ENCODE results near the gene LMOD1.

LMOD1 gene

DNA sequence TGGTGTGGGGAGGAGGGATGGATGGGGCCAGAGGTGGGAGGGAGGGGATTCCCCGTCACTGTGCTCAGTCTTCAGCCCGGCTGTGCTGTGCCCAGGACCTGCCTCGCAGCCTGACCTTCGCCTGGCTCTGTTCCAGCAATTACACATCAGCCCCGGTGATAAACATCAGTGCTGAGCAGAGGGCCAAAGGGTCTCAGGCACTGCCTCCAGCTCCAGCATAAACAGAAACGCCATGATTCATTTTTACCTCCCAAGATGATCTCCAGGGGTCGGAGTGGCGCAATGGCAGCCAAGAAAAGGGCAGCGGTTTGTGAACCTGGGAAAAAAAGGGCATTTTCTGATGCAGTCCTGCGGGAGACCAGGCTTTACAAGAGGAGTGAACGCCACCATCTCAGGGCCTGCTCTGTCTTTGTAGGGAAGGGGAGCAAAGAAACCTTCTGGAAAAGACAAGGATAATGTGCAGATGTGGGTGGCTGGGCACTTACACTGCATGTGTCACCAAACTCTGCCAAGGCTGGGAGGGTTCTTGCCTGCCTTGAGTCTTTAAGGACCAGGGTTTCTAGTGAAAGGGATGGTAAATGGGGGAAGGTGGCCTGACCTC lies 29.6 kb downstream of the LMOD1 start:
- Histone ChIP-seq H3K4me2 (ENCODE audit: insufficient read depth, low read length) (no peak overlapping the region), H3K4me1 (ENCODE audit: insufficient read depth, low read length) (no peaks in the 10 kb centered on the region), H3K27ac (ENCODE audit: low read length) (no peak overlapping the region), H3K79me2 (ENCODE audit: insufficient read depth, low read length) (no peaks in the 10 kb centered on the region), H3K9ac (ENCODE audit: low read depth, low read length) (no peak overlapping the region), H3K36me3 (ENCODE audit: insufficient read depth, low read length) (no peaks in the 10 kb centered on the region), H2AFZ (ENCODE audit: low read depth, low read length) (no peak overlapping the region), H3K27me3 (ENCODE audit: insufficient read depth, low read length, poor library complexity) (peaks cover 21% of the 10 kb centered on the region), H4K20me1 (ENCODE audit: insufficient read depth, low read length) (peaks cover 4% of the 10 kb centered on the region), H3K9me3 (ENCODE audit: insufficient read depth, low read length, severe bottlenecking) (no peaks in the 10 kb centered on the region), H3K4me3 (ENCODE audit: low read depth in 1 of 2, low read length in 2 of 2) (no peak overlapping the region)
- ATAC-seq (ENCODE audit: insufficient read depth, low read depth) (no peak), DNase-seq (no peak)
- TF ChIP-seq EZH2 (IDR thresholded peaks at IDR 0.05; ENCODE audit: borderline replicate concordance, low read depth, low read length, severe bottlenecking) = no peak
- TF ChIP-seq, protein P1, sequence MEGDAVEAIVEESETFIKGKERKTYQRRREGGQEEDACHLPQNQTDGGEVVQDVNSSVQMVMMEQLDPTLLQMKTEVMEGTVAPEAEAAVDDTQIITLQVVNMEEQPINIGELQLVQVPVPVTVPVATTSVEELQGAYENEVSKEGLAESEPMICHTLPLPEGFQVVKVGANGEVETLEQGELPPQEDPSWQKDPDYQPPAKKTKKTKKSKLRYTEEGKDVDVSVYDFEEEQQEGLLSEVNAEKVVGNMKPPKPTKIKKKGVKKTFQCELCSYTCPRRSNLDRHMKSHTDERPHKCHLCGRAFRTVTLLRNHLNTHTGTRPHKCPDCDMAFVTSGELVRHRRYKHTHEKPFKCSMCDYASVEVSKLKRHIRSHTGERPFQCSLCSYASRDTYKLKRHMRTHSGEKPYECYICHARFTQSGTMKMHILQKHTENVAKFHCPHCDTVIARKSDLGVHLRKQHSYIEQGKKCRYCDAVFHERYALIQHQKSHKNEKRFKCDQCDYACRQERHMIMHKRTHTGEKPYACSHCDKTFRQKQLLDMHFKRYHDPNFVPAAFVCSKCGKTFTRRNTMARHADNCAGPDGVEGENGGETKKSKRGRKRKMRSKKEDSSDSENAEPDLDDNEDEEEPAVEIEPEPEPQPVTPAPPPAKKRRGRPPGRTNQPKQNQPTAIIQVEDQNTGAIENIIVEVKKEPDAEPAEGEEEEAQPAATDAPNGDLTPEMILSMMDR (IDR thresholded peaks at IDR 0.05; ENCODE audit: borderline replicate concordance, extremely low read depth, low read length, poor library complexity, severe bottlenecking) = no peak

DNA sequence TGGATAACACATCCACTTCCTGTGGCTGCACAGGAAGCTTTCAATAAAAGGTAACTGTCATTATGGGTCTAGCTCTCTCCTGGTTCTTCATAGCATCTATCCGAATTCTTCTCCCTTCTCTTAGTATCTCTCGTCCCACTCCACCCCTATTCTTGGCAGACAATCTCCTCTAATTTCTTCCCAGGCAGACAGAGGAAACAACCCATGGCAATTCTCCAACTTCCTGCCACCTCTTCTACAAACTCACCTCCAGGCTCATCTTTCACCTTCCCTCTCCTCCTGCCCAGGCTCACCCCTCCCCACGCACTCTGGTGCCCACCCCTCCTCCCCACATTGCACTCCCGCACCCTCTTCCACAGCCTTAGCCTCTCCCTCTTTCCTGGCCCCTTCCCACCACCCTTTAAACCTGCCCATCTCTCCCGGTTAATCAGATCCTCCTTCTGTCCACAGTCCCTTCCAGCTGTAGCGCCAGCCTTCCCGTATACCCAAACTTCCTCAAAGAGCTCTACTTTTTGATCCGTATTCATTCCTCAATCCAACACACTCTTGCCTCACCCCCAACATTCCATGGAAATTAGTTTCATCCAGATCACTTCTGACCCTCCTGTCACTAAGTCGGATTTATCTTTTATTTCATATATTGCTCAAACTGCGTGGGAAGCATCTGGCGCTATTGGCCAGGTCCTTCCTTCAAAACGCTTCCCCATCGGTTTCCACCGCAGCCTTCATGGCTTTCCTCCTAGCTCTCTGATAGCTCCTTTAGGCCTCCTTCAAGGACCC lies 31.7 kb downstream of the LMOD1 start:
- Histone ChIP-seq H3K4me1 (ENCODE audit: insufficient read depth, low read length) (no peaks in the 10 kb centered on the region), H3K79me2 (ENCODE audit: insufficient read depth, low read length) (no peaks in the 10 kb centered on the region), H3K9ac (ENCODE audit: low read depth, low read length) (no peak overlapping the region), H2AFZ (ENCODE audit: low read depth, low read length) (no peak overlapping the region), H3K27ac (ENCODE audit: low read length) (no peak overlapping the region), H3K9me3 (ENCODE audit: insufficient read depth, low read length, severe bottlenecking) (no peaks in the 10 kb centered on the region), H3K4me3 (ENCODE audit: low read depth in 1 of 2, low read length in 2 of 2) (no peak overlapping the region), H4K20me1 (ENCODE audit: insufficient read depth, low read length) (peaks cover 6% of the 10 kb centered on the region), H3K27me3 (ENCODE audit: insufficient read depth, low read length, poor library complexity) (peaks cover 27% of the 10 kb centered on the region), H3K36me3 (ENCODE audit: insufficient read depth, low read length) (no peaks in the 10 kb centered on the region), H3K4me2 (ENCODE audit: insufficient read depth, low read length) (no peak overlapping the region)
- DNase-seq (no peak), ATAC-seq (ENCODE audit: insufficient read depth, low read depth) (no peak)
- TF ChIP-seq EZH2 (IDR thresholded peaks at IDR 0.05; ENCODE audit: borderline replicate concordance, low read depth, low read length, severe bottlenecking) = no peak
- TF ChIP-seq, protein P1 (IDR thresholded peaks at IDR 0.05; ENCODE audit: borderline replicate concordance, extremely low read depth, low read length, poor library complexity, severe bottlenecking) = no peak

DNA sequence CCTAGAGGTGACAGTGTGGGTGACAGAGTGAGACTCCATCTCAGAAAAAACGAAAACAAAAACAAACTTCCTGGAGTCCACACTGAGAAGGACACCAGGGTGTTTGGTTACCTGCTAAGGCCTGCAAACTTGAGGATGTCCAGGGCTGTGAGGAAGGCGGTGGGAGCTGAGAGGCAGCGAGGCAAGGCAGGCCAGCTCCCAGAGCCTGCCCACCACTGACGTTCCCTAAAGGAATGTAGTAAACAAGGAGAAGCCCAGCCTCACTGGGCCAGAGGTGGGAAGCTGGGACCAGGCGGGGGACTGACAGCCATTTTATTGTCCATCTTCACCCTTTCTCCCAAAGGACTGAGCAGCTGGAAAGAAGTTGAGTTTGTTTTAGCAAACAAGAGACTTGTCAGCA lies 33.5 kb downstream of the LMOD1 start:
- Histone ChIP-seq H3K4me3 (ENCODE audit: low read depth in 1 of 2, low read length in 2 of 2) (no peak overlapping the region), H2AFZ (ENCODE audit: low read depth, low read length) (no peak overlapping the region), H3K4me2 (ENCODE audit: insufficient read depth, low read length) (no peak overlapping the region), H3K9ac (ENCODE audit: low read depth, low read length) (no peak overlapping the region), H3K27ac (ENCODE audit: low read length) (no peak overlapping the region), H3K79me2 (ENCODE audit: insufficient read depth, low read length) (no peaks in the 10 kb centered on the region), H3K36me3 (ENCODE audit: insufficient read depth, low read length) (no peaks in the 10 kb centered on the region), H3K9me3 (ENCODE audit: insufficient read depth, low read length, severe bottlenecking) (no peaks in the 10 kb centered on the region), H3K27me3 (ENCODE audit: insufficient read depth, low read length, poor library complexity) (peaks cover 29% of the 10 kb centered on the region), H4K20me1 (ENCODE audit: insufficient read depth, low read length) (peaks cover 6% of the 10 kb centered on the region), H3K4me1 (ENCODE audit: insufficient read depth, low read length) (no peaks in the 10 kb centered on the region)
- DNase-seq = no peak
- TF ChIP-seq EZH2 (IDR thresholded peaks at IDR 0.05; ENCODE audit: borderline replicate concordance, low read depth, low read length, severe bottlenecking) = no peak
- TF ChIP-seq, protein P1 (IDR thresholded peaks at IDR 0.05; ENCODE audit: borderline replicate concordance, extremely low read depth, low read length, poor library complexity, severe bottlenecking) = no peak
- ATAC-seq (ENCODE audit: insufficient read depth, low read depth) = no peak

Data from DND-41 (cell line).